ENCODE results near the gene MORN5.

GRCh38 chr9:122110100-122110833, 49.4 kb upstream of the MORN5 start:
- TF ChIP-seq EZH2phosphoT487 (IDR thresholded peaks at IDR 0.05; ENCODE audit: insufficient read depth, low read depth) (no peak), EZH2 (IDR thresholded peaks at IDR 0.05; ENCODE audit: insufficient read depth, poor library complexity, severe bottlenecking) (no peak)

Data from GM23248 (cell line).